CD4-positive, alpha-beta T cell treated with Interleukin-17A for 4 hours (primary cell): ENCODE measurements around the gene THYN1.

ENCODE experiments used
- DNase-seq: peaks from one replicate; pipeline ENCODE4 v3.0.0-alpha.2; 2020; ENCODE audit warnings: mixed read lengths

Gene THYN1

DNA sequence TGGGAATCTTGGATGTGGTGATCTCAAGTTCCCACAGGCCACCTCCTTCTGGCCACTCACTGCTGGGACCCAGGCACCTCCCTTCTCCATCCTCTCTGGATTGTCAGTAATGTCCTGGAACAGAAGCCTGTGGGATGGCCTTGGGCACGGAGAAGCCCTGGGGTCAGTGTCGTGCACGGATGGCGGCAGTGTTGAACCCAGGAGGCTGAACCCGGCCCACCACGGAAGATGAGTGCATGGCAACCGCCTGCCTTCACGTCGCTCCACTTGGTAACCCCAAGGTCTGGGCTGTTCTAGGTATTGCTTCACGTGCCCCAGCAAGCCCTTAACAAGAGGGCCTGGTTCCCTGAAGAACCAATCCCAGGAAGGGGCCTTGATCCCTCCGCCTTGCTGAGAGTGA is 7.1 kb downstream of the THYN1 start:
- DNase-seq = no peak

DNA sequence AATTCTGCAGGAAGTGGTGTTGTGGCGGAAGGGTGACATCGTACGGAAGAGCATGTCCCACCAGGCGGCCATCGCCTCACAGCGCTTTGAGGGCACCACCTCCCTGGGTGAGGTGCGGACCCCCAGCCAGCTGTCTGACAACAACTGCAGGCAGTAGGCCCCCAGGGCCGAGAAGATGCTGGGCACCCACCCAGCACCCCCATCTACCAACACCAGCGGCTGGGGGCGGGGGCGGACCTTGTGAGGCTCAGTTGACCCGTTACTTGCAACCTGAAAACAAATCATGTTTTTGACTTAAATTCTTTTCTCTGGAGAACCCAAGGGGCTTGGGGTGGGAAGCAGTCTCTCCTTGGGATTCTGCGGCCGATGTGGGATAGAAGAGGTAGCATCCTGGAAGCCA is 7.7 kb downstream of the THYN1 start:
- no peak for DNase-seq

DNA sequence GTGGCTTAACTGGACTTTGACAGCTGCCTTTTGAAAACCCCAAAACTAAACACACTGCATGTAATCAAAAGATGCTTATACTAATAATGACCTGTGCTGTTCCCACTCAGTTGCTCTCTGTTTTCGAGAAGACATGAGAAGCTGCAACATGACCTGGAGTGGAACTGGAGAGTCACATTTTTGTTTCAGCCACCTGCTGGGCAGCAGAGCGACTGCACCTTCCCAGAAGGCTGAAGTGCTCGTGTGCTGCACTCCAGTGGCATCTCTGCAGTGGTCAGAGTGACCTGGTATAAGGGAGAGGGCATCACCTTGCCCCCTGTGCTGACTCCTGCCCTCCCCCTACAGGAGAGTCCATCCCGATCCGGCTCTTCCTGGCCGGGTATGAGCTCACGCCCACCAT is 8.6 kb downstream of the THYN1 start:
- DNase-seq = peak; percentile 25

DNA sequence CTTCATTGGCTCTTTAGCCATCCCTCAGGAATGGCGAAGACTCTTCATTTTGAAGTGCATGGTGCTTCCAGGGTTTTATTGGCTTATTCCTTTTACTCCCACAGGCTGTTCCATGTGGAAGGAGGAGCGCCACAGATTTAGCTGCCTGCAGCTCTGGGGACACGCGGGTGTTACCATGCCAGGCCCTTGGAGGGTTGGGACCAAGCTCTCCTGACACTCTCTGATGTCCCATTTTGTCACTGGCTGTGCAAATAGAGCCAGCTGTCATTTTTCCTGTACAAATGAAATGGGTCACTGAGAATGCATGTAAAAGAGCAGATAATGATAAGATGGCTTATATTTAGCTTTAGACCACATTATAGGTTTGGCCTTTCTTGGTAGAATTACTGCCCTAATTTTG is 9.2 kb downstream of the THYN1 start:
- DNase-seq = no peak

- DNase-seq = no peak
Observed at GRCh38 chr11:134242376-134242775, 10.8 kb downstream of the THYN1 start.

GRCh38 chr11:134240592-134240991 is 12.6 kb downstream of the THYN1 start:
- no peak for DNase-seq

GRCh38 chr11:134238956-134239355 is 14.2 kb downstream of the THYN1 start:
- no peak for DNase-seq

DNA sequence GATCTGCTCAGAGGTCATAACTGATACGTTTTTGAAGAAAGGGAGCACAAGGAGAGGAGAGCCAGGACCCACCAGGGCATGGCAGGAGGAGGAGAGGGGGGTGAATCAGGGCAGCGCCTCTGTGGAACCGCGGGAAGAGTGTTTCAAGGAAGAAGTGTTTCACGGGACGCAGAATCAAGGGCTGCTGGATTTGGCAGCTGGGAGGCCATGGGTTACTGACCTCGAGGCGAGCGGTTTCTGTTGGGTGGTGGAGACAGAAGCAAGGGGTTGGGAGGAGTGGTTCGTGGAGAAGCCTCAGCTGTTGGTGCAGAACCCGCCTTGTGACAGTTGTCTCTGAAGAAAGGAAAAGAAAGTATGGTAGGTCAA is 15.6 kb downstream of the THYN1 start:
- DNase-seq = no peak

DNA sequence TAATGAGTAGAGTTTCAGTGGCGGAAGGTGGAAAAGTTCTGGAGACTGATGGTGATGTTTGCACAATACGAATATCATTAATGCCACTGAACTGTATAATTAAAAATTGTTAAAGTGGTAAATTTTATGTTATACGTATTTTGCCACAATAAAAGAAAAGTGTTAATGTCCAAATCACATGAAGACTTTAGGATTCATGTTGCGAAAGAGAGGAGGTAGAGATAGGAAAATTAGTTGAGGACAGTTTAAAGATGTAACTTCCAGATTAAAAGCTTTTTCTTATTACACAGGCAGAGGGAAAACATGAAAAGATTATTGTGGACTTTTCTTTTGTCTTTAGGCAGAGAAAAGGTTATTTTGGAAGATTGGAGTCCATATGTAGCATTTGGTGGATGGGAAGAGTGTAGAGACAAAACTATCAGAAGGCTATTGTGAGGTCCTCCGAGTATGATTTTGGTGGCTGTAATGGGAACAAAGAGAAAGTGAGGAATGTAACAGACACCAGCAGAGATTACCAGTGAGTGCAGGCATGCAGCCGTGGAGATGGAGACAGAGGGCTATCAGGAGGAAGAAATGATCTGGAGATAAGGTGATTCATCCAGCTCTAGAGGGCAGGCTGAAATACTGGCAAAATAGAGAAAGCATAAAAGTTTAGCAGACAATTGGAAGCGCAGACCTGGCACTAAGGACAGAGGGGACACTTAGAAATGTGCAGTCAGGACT is 16.2 kb downstream of the THYN1 start:
- DNase-seq = no peak

DNA sequence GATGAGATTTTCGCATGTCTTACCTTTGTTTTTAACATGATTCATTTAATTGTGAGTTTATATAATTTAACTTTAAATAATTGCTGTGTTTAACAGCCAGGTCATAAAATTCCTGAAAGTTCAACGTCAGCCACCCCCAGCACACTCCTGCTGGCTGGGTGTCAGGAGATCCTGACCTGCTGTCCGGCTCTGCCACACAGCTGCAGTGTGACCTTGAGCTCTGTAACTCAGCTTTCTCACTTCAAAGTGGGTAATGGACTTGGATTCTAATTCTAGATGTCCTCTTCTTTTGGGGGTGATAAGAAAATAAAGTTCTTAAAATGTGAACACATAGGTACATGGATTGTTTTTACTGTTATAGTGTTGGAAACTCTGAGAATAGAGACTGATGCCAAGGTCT is 17.8 kb downstream of the THYN1 start:
- DNase-seq = no peak

GRCh38 chr11:134233729-134234179 is 19.4 kb downstream of the THYN1 start:
- no peak for DNase-seq

- DNase-seq = no peak
Observed at GRCh38 chr11:134231958-134232659, 21.0 kb downstream of the THYN1 start.

GRCh38 chr11:134230339-134230738 is 22.8 kb downstream of the THYN1 start:
- no peak for DNase-seq

- DNase-seq = no peak
Observed at GRCh38 chr11:134229126-134229790, 23.9 kb downstream of the THYN1 start.

DNA sequence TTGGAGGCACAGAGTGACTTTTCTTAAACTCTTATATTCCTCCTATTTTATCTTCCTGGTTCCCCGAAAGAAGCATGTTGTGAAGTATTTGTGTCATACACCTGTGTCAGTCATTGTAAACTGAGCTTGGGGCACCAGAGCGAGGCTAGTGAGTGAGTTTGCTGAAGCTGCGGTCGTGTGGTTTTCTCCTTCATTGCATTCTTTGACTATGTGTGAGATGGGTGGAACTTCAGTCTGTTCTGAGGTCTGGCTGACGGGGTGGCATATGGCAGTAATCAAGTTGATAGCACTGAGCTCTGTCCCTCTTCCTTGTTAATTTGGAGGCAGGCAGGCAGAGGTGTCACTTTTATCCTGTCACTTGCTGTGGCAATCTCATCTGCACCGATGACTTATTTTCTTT is 24.5 kb downstream of the THYN1 start:
- DNase-seq = peak; percentile 36

- no peak for DNase-seq
Observed at GRCh38 chr11:134226806-134227325, 26.3 kb downstream of the THYN1 start.

DNA sequence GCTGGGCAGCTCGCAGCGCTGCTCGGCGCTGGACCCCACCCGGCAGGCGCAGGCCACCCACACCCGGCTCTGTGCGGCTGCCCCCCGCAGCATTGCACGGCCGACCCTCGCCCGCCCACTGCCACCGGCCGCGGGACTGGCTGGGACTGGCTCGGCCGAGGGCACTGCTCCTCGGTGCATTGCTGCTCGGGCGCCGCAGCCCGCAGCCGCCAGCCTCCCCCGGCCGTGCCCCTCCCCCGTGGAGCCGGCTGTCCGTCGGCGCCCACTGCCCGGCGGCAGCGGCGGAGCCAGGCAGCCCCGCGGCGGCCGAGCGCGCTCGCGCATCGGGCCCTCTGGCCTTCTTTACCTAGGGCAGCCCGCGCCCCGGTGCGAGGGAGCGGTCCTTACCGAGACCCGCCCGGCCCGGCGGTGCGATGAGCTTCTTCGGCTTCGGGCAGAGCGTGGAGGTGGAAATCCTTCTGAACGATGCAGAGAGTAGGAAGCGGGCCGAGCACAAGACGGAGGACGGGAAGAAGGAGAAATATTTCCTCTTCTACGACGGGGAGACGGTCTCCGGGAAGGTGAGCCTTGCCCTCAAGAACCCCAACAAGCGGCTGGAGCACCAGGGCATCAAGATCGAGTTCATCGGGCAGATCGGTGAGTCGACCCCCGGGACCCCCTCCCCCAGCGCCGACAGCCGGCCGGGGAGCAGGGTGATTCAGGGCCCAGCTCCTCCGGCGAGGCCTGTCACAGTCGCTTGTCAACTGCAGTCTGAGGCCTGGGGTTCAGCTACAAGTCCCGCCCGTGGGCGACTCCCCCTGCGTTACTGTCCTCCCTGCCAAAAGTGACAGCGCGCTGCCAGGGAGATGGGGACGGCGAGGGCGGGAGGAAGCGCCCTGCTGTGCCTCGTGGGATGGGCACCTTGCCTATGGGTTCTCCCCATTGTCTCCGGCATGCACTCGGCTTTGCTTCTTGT is 28.2 kb downstream of the THYN1 start:
- peak; percentile 64 for DNase-seq

GRCh38 chr11:134223836-134224709 is 29.1 kb downstream of the THYN1 start, which contains the start of the genes NCAPD3 and VPS26B:
NCAPD3 (minus strand) TSS chr11:134223967; CDS start chr11:134223926, 41 bp downstream.
VPS26B (plus strand) TSS chr11:134224671; CDS start chr11:134225123, 452 bp downstream.
- DNase-seq = peak; percentile 96

DNA sequence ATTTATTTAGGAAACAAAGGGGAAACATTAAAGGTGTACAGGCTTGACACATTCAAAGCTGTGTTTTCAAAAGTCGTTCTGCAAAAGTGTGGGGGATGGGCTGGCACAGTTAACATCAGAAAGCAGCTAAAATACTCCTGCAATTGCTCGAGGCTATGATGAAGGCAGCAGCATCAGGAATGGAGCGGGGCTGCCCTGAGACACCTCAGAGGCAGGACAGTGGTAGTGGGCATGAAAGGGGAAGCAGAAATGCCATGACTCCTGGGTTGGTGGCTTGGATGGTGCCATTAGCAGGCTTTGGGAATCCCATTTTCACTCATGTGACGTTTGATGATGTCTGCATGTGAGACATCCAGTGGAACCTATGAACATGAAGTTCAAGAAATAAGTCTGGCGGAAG is 30.0 kb downstream of the THYN1 start:
- DNase-seq = no peak

GRCh38 chr11:134216816-134217215 is 36.3 kb downstream of the THYN1 start:
- DNase-seq = no peak

- DNase-seq = no peak
Observed at GRCh38 chr11:134215836-134216235, 37.3 kb downstream of the THYN1 start.
